NCI-H2029 treated with DMSO at 0.1 percent for 48 hours (cell line): ENCODE data around the gene SRGN.
A peak's percentile ranks its signal among the peaks of the same experiment; 100 is the strongest.

Experiments used
- DNase-seq: peaks from one replicate; lab custom pipeline; 2025; lab: John Stamatoyannopoulos, UW

SRGN gene

DNA sequence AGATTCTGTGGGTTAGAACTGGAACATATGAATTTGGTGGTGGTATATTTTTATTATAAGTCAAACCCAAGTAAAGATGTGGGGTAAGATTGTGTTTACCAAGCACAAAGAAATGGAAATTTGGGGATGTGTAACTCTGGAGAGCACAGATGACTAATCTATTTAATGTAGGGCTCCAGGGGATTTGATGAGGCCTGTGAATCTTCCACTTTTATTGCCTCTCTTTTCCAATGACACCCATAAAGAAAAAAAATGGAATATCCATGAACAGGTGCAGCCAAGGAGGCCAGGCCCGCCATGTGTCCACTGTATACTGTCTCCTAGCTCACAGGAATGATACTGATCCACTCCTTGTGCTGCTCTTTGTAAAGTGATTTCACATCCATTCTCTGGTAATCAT is 2.8 kb downstream of the SRGN start:
- no peak for DNase-seq

DNA sequence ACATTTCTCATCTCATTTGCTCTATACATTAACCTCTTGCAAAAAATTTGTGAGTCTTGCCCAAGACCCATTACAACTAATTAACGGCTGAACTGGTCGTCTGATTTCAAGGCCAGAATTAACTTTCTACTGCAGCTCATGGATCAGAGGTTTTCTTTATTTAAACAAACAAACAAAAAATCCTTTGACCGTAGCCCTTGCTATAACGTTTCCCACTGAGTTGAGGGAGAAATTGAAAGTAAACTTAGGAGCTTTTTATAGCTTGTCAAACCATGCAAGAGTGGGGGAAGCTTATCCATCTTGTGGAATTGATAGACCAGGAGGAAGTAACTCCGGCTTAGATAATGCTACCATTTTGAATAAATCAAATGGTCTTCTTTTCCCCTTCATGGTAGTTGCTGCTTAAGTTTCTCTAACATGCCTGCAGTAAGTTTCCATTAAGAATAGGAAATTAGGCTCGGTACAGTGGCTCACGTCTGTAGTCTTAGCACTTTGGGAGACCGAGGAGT is 3.3 kb downstream of the SRGN start:
- no peak for DNase-seq

GRCh38 chr10:69092959-69093850 is 5.3 kb downstream of the SRGN start:
- peak; percentile 11 for DNase-seq

DNA sequence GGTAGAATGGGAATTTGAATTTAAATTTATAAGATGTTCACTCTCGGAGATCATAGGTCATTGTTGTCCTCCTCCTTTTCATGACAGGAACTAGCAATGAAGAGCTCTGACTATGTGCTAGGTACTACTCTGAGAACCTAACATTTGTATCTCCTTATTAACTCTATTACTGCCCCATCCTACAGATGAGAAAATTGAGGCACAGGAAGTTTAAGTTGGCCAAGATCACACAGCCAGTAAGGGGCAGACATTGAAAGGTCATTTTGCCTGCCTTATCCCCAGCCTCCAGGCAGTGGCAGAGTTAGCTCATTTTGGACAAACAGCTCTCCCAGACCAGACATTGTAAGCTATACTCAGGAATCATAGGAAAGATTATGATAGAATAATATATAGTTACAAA is 6.0 kb downstream of the SRGN start:
- DNase-seq = no peak

DNA sequence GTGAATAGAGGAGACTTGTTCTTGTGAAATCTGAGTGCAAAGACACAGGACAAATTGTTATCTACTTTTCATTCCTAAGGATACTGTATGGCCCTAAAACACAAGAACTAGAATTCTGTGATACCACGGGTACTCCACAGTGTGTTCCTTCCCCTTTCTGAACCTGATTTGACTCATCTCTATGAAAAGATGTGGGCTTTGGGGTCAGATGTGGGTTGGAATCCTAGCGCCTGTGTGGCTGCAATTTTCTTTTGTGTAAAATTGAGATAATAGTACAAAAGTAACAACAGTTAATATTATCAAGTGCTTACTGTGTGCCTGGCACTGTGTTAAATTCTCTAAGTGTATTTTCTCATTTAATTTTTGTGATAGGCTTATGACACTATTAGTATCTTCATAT is 8.1 kb downstream of the SRGN start:
- no peak for DNase-seq

DNA sequence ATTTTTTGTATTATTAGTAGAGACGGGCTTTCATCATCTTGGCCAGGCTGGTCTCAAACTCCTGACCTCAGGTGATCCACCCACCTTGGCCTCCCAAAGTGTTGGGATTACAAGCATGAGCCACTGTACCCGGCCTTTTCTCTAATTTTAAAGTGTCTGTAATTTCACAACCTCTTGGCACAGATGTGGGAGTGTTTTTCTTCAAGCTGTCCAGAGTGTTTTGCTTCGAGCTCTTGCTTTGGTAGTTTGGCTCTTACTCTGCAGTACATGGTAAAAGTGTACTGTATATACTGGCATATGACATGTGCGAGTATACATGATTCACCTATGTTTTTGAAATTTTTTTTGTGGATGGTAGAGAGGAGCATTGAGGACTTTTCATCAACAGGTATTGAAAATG is 9.8 kb downstream of the SRGN start:
- no peak for DNase-seq

DNA sequence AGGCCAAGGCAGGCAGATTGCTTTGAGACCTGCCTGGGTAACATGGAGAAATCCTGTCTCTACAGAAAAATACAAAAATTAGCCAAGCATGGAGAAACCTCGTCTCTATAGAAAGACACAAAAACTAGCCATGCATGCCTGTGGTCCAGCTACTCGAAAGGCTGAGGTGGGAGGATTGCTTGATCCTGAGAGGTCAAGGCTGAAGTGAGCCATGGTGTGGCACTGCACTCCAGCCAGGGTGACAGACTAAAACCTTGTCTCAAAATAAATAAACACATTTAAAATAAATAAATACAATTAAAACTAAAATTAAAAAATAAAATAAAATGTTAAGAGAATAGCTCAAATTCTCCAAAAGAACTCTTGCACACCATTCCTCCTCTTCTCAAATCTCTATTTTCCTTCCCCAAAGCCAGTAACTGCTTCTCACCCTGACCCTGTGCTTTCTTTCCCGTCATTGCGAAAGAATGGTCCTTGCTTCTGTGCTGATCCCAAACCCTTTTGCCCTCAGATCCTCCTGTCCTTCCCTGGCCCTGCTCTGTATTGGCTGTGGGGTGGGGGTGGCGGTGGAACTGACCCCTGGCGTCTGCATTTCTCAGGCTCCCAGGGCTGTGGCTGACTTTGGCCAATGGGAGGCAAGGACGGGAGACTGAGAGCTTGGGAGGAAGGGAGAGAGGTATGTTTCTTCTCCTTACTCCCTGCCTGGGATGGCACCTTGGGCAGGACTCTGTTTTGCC is 12.4 kb downstream of the SRGN start:
- DNase-seq = no peak

DNA sequence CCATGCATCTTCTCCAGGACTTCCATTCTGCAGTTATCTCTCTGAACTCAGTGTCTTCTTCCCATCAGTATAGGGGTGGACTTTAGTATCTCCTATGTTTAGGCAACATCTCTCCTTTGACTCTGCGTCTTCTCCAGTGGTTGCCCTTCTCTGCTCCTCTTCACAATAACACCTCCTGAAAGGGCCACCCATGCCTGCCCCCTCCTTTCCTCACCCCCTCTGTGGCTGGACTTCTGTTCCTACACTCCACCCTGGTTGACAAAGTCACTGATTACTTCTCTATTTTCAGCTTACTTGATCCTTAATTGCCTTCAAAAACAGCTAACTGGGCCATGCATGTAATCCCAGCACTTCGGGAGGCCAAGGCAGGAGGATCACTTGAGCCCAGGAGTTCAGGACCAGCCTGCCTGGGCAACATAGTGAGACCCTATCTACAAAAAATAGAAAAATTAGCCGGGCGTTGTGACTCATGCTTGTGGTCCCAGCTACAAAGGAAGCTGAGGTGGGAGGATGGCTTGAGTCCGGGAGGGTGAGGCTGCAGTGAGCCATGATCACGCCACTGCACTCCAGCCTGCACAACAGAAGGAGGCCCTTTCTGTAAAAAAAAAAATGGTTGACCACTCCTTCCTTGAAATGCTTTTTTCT is 13.7 kb downstream of the SRGN start:
- DNase-seq = no peak

DNA sequence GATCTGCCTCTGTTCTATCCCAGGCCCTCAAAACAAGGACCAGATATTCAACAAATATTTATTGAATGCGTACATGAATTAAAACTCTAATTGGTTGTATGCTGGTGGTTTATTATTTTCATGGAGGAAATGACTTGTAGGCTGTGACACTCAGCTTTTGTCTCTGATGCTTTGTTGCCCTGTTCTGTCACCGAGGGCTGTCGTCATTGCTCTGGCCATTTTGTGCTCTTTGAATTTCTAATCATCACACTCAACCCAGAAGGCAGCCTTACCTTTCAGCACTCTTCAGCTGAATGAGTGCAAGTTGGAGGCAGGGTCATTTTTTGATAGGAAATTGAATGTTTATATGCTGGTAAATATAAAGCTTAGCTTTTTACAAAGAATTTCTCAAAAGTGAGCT is 14.5 kb downstream of the SRGN start:
- no peak for DNase-seq

DNA sequence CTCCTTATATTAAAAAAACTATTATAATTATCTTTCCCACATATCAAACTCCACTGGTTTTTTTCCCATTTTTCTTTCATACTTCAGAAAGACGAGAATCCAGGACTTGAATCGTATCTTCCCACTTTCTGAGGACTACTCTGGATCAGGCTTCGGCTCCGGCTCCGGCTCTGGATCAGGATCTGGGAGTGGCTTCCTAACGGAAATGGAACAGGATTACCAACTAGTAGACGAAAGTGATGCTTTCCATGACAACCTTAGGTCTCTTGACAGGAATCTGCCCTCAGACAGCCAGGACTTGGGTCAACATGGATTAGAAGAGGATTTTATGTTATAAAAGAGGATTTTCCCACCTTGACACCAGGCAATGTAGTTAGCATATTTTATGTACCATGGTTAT is 15.9 kb downstream of the SRGN start:
- no peak for DNase-seq

- DNase-seq = no peak
Measured at GRCh38 chr10:69104994-69105790, 17.3 kb downstream of the SRGN start.

GRCh38 chr10:69107176-69107490 is 19.2 kb downstream of the SRGN start:
- DNase-seq = no peak

DNA sequence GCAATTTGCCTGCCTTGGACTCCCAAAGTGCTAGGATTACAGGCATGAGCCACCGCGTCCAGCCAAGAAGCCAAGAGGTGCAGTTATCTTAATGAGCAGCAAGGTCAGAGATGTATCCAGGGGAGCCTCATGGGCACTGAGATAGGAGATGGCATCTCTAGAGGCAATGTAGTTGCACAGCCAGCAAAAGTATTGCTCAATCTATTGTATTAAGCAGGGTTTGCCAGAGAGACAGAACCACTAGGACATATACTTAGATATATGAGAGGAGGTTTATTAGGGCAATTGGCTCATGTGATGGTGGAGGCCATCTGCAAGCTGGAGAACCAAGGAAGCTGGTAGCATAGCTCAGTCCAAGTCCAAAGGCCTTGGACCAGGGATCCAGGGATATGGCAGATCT is 19.8 kb downstream of the SRGN start:
- DNase-seq = no peak

GRCh38 chr10:69119896-69120295 is 32.0 kb downstream of the SRGN start:
- DNase-seq = no peak

- DNase-seq = peak; percentile 0
Measured at GRCh38 chr10:69123306-69123746, 35.4 kb downstream of the SRGN start.

DNA sequence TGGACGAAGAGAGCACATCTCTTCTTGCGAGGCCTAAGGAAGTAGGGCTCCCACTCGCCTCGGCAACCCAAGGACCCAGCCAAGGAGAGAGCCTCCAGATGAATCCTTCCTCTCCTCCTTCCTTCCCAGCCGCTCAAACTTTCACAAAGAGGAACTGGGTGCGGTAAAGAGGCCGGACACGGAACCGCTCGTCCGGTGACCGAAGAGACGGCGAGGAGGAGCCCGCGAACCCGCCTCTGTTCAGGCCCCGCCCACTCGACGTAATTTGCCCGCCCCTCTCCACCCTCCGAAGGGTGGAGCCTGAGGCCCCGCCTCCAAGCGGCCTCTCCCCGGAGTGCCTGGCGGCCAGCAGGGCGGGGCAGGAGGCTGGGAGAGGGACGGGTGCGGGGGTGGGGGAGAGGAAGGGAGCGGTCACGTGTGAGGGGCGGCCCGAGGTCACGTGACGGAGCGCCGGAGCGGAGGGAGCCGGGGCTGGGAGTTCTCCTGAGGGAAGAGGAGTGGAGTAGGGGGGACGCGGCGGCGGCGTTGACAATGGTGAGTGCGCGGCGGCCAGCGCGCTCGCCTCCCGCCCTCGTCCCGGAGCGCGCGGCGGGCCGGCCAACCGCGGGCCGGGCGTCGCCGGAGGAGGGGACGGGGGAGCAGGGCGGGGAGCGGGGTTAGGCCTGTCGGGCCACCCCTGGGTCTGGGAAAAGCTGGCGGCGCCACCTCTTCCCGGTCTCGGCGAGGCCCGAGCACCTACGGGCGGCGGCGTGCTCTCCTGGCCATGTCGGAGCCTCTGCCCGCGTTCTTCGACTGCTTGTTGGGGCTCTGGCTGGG is 36.1 kb downstream of the SRGN start, which contains the start of gene VPS26A:
Gene VPS26A, plus strand, starts transcription at position 432 of the 816 bp plus-strand sequence. Its CDS starts 100 bp downstream, at position 532.
- peak; percentile 31 for DNase-seq

GRCh38 chr10:69124563-69125268 is 36.8 kb downstream of the SRGN start:
- DNase-seq = peak; percentile 3

DNA sequence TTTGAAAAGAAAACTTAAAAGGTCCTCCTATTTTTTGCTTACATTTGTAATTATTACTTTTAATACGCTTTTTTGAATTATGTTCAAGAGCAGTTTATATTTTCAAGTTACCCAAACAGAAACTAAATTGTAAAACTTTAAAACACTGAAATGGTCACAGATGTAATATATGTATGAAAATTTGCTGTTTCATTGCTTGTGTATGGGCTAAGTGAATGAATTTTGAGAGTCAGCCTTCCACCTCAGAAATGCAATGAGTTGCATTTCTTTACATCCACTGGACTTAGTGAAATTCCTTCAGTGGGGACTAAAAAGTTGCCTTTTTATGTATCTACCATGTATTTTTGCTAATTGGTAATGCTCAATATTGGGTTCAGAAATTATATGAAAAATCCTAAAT is 37.7 kb downstream of the SRGN start:
- no peak for DNase-seq

GRCh38 chr10:69130251-69130650 is 42.3 kb downstream of the SRGN start:
- DNase-seq = no peak

DNA sequence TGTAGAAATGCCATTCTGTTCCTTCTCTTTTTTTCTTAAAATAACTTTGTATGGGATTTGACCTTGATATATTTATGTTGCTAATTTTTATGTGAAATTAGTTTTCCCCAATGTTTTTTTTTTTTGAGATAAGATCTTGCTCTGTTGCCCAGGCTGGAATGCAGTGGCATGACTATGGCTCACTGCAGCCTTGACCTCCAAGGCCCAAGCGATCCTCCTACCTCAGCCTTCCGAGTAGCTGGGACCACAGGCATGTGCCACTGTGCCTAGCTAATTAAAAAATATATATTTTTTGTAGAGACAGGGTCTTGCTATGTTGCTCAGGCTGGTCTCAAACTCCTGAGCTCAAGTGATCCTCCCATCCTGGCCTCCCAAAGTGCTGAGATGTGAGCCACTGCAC is 52.1 kb downstream of the SRGN start:
- no peak for DNase-seq
